ENCODE results near the gene RAPGEF2. TPM values are rescaled to one million over a fixed set of nuclear protein-coding genes. Genes with fewer than 3 reads are reported as not detected.
A peak's percentile ranks its signal among the peaks of the same experiment; 100 is the strongest.
"Not testable (repeated sequence)": the region's sequence is repeated elsewhere in the genome, so short reads cannot be mapped to it uniquely, and the experiment has no call there.

The RAPGEF2 gene
- total RNA-seq, 3 donors from 2014 or later, result 47.0 to 84.0 (median 51.5) TPM

GRCh38 chr4:159069922-159070321 is 33.0 kb upstream of the RAPGEF2 start:
- Histone ChIP-seq H3K27ac (peak overlapping the region in 1 of 2 donors; percentile 90), H3K9me3 (no peaks in the 10 kb centered on the region), H3K4me3 (no peak overlapping the region), H3K4me1 (peaks cover 0 to 5% of the 10 kb centered on the region in 2 donors), H3K36me3 (no peaks in the 10 kb centered on the region), H3K27me3 (no peaks in the 10 kb centered on the region)
- TF ChIP-seq POLR2AphosphoS5 (IDR thresholded peaks at IDR 0.05) (no peak), POLR2A (IDR thresholded peaks at IDR 0.05) (no peak)
- TF ChIP-seq, protein P1, sequence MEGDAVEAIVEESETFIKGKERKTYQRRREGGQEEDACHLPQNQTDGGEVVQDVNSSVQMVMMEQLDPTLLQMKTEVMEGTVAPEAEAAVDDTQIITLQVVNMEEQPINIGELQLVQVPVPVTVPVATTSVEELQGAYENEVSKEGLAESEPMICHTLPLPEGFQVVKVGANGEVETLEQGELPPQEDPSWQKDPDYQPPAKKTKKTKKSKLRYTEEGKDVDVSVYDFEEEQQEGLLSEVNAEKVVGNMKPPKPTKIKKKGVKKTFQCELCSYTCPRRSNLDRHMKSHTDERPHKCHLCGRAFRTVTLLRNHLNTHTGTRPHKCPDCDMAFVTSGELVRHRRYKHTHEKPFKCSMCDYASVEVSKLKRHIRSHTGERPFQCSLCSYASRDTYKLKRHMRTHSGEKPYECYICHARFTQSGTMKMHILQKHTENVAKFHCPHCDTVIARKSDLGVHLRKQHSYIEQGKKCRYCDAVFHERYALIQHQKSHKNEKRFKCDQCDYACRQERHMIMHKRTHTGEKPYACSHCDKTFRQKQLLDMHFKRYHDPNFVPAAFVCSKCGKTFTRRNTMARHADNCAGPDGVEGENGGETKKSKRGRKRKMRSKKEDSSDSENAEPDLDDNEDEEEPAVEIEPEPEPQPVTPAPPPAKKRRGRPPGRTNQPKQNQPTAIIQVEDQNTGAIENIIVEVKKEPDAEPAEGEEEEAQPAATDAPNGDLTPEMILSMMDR (IDR thresholded peaks at IDR 0.05), result no peak
- intact Hi-C loops (cut with DNase I; ENCODE audit: low total_unique reads), result no loop called here
- no peak for DNase-seq (ENCODE audit: low spot score in 2 of 2)

- no peak for DNase-seq (ENCODE audit: low spot score in 2 of 2)
- Histone ChIP-seq H3K27me3 (no peaks in the 10 kb centered on the region), H3K36me3 (no peaks in the 10 kb centered on the region), H3K4me1 (peaks cover 0 to 5% of the 10 kb centered on the region in 2 donors), H3K4me3 (no peak overlapping the region), H3K27ac (peak overlapping the region; percentile 71 to 90), H3K9me3 (no peaks in the 10 kb centered on the region)
- TF ChIP-seq POLR2A (IDR thresholded peaks at IDR 0.05) (no peak), POLR2AphosphoS5 (IDR thresholded peaks at IDR 0.05) (no peak)
- intact Hi-C loops (cut with DNase I; ENCODE audit: low total_unique reads), result no loop called here
Measured at GRCh38 chr4:159070742-159071141, 32.1 kb upstream of the RAPGEF2 start.

GRCh38 chr4:159071178-159071968 is 31.5 kb upstream of the RAPGEF2 start:
- H3K36me3 ChIP-seq, result no peaks in the 10 kb centered on the region
- peak overlapping the region; percentile 80 to 90 for H3K27ac ChIP-seq
- H3K27me3 ChIP-seq, result no peaks in the 10 kb centered on the region
- intact Hi-C loops (cut with DNase I; ENCODE audit: low total_unique reads), result no loop called here
- H3K9me3 ChIP-seq, result no peaks in the 10 kb centered on the region
- H3K4me3 ChIP-seq, result no peak overlapping the region
- H3K4me1 ChIP-seq, result peaks cover 0 to 5% of the 10 kb centered on the region in 2 donors
- peak in 1 of 2 donors; percentile 47 for DNase-seq (ENCODE audit: low spot score in 2 of 2)
- TF ChIP-seq POLR2A (IDR thresholded peaks at IDR 0.05) (no peak), POLR2AphosphoS5 (IDR thresholded peaks at IDR 0.05) (no peak)
- TF ChIP-seq, protein P1 (IDR thresholded peaks at IDR 0.05), result no peak

DNA sequence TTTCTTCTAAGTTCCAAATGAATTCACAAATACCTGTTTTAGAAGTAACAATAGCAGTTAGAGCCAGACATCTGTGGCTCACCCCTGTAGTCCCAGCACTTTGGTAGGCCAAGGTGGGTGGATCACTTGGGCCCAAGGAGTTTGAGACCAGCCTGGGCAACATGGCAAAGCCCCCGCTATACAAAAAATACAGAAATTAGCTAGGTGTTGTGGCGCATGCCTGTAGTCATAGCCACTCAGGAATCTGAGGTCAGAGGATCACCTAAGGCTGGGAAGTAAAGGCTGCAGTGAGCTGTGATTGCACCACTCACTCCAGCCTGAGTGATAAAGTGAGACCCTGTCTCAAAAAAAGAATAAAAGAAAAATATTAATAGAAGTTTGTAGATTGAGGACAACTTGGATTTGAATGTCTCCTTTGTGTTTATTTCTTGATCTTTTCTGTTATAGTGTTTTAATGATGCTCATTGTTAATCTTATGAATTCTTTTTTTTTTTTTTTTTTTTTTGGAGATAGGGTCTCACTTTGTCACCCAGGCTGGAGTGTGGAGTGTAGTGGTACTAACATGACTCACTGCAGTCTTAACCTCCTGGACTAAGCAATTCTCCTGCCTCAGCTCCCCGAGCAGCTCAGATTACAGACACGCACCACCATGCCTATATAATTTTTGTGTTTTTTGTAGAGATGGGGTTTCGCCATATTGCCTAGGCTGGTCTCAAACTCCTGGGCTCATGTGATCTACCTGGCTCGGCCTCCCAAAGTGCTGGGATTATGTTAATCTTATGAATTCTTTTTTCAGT is 30.7 kb upstream of the RAPGEF2 start:
- intact Hi-C loops (cut with DNase I; ENCODE audit: low total_unique reads), result no loop called here
- Histone ChIP-seq H3K4me3 (no peak overlapping the region), H3K36me3 (no peaks in the 10 kb centered on the region), H3K27ac (peak overlapping the region; percentile 80 to 90), H3K4me1 (peaks cover 0 to 5% of the 10 kb centered on the region in 2 donors), H3K9me3 (no peaks in the 10 kb centered on the region), H3K27me3 (no peaks in the 10 kb centered on the region)
- peak in 1 of 2 donors; percentile 64 for DNase-seq (ENCODE audit: low spot score in 2 of 2)
- TF ChIP-seq, protein P1 (IDR thresholded peaks at IDR 0.05), result no peak
- no peak for TF ChIP-seq POLR2AphosphoS5 (IDR thresholded peaks at IDR 0.05)
- no peak for TF ChIP-seq POLR2A (IDR thresholded peaks at IDR 0.05)

DNA sequence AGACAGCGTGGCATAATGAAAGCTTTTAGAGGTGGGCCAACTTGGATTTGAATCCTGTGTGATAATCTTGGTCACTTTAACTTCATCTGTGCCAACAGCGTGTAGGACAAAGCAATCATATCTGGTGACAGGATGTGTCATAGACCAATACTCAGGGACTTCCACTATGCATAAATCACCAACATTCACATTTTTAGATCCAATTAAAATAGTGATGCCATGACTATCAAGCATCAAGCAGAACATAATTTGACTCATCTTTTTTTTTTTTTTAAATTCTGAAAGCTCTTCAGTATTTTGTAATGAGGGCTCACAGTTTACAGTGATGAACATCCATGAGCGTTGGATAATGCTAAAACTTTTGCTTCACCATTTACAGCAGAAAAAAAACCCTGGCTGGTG is 27.3 kb upstream of the RAPGEF2 start:
- Histone ChIP-seq H3K9me3 (no peaks in the 10 kb centered on the region), H3K36me3 (no peaks in the 10 kb centered on the region), H3K4me3 (no peak overlapping the region), H3K4me1 (peaks cover 0 to 4% of the 10 kb centered on the region in 2 donors), H3K27ac (no peak overlapping the region), H3K27me3 (no peaks in the 10 kb centered on the region)
- TF ChIP-seq POLR2A (IDR thresholded peaks at IDR 0.05) (no peak), POLR2AphosphoS5 (IDR thresholded peaks at IDR 0.05) (no peak)
- TF ChIP-seq, protein P1 (IDR thresholded peaks at IDR 0.05), result no peak
- DNase-seq (ENCODE audit: low spot score in 2 of 2), result no peak
- intact Hi-C loops (cut with DNase I; ENCODE audit: low total_unique reads), result no loop called here

GRCh38 chr4:159077018-159077417 is 25.9 kb upstream of the RAPGEF2 start:
- H3K27ac ChIP-seq; H3K9me3 ChIP-seq; H3K36me3 ChIP-seq; intact Hi-C loops (cut with DNase I; ENCODE audit: low total_unique reads); H3K4me3 ChIP-seq; DNase-seq (ENCODE audit: low spot score in 2 of 2); H3K4me1 ChIP-seq; H3K27me3 ChIP-seq: not testable (repeated sequence)

Measured in breast epithelium (tissue), 4 donors.